Endothelial cell of umbilical vein (primary cell): ENCODE data around the gene SNX12. TPM values are rescaled to one million over a fixed set of nuclear protein-coding genes. Genes with fewer than 3 reads are reported as not detected.
A peak's percentile ranks its signal among the peaks of the same experiment; 100 is the strongest.

Source experiments
- BruUV-seq: library from RNA; stranded (reverse); fragments of 400-500 nt; replicated peaks from 2 replicates; lab custom pipeline; 2021; lab: Mats Ljungman, UMichigan
- CTCF ChIA-PET: fragments of 300-600, 350-600 bp; sonication (Branson Sonifier 250); formaldehyde crosslinking; loops from one replicate; lab custom pipeline; 2021; ENCODE audit warnings: antibody characterized with exemption, inconsistent platforms; lab: Charles Lee
- POLR2A ChIA-PET: fragments of 300-600, 350-600 bp; sonication (Branson Sonifier 250); formaldehyde crosslinking; loops from one replicate; lab custom pipeline; 2021; ENCODE audit warnings: antibody characterized with exemption, inconsistent platforms; lab: Charles Lee
- DNase-seq: peaks from one replicate; pipeline ENCODE4 v3.0.0-alpha.2; 2011; ENCODE audit warnings: low read depth, low spot score
- FAIRE-seq: peaks from 2 replicates; lab custom pipeline; 2011; peaks lifted over from hg19 to GRCh38; lab: Jason Lieb, UNC
- H2AFZ ChIP-seq: 2 replicates; pipeline ENCODE4 v1.6.0; 2012; ENCODE audit warnings: low read depth, low read length, control low read depth, inconsistent platforms
- H3K27ac ChIP-seq: 2 replicates; pipeline ENCODE4 v1.5.1; 2011; ENCODE audit warnings: low read depth, mild to moderate bottlenecking, control low read depth, low read length, moderate library complexity; ENCODE audit not compliant: insufficient read depth
- H3K27me3 ChIP-seq, 2 experiments: 2 replicates each; pipeline versions ENCODE4 v1.6.0 to v1.6.1; 2011; ENCODE audit warnings: low read length in 2 of 2, mixed read lengths in 1 of 2; ENCODE audit not compliant: control insufficient read depth in 2 of 2, insufficient read depth in 2 of 2
- H3K36me3 ChIP-seq, 2 experiments: 2 replicates in 1 of 2; 3 replicates in 1 of 2; pipeline ENCODE4 v1.5.1; 2011; ENCODE audit warnings: low read length in 2 of 2, mild to moderate bottlenecking in 1 of 2, moderate library complexity in 1 of 2; ENCODE audit not compliant: control insufficient read depth in 2 of 2, insufficient read depth in 2 of 2; ENCODE audit errors: extremely low read depth in 1 of 2
- H3K4me1 ChIP-seq: 3 replicates; pipeline ENCODE4 v1.5.1; 2011; ENCODE audit warnings: mild to moderate bottlenecking, low read length; ENCODE audit not compliant: control insufficient read depth, insufficient read depth; ENCODE audit errors: extremely low read depth
- H3K4me2 ChIP-seq: 2 replicates; pipeline ENCODE4 v1.6.1; 2011; ENCODE audit warnings: low read length, control low read depth, mixed read lengths; ENCODE audit not compliant: insufficient read depth
- H3K4me3 ChIP-seq, 3 experiments: fragments of 200-600 bp in 1 of 3; sonication (generic), shearing (Covaris generic) in 1 of 3; replicated peaks in 1 of 3; 2 replicates each; pipeline ENCODE4 v1.5.1; 2011 to 2016; ENCODE audit warnings: control low read depth in 3 of 3, low read length in 3 of 3, mild to moderate bottlenecking in 2 of 3, inconsistent platforms in 1 of 3, low read depth in 1 of 3, moderate library complexity in 1 of 3; ENCODE audit not compliant: insufficient read depth in 1 of 3
- H3K79me2 ChIP-seq: 2 replicates; pipeline ENCODE4 v1.6.0; 2012; ENCODE audit warnings: low read length, inconsistent platforms; ENCODE audit not compliant: control insufficient read depth, insufficient read depth
- H3K9ac ChIP-seq: replicated peaks from 2 replicates; pipeline ENCODE3; 2011; ENCODE audit warnings: low read length, control low read depth; ENCODE audit not compliant: insufficient read depth; ENCODE audit errors: extremely low read depth
- H3K9me1 ChIP-seq: replicated peaks from 3 replicates; pipeline ENCODE4 v1.6.0; 2011; ENCODE audit warnings: mild to moderate bottlenecking, low read length; ENCODE audit not compliant: control insufficient read depth, insufficient read depth; ENCODE audit errors: extremely low read depth
- H3K9me3 ChIP-seq: replicated peaks from 2 replicates; pipeline ENCODE4 v1.5.1; 2012; ENCODE audit warnings: low read length, inconsistent platforms; ENCODE audit not compliant: control insufficient read depth, insufficient read depth
- H4K20me1 ChIP-seq: replicated peaks from 2 replicates; pipeline ENCODE3; 2011; ENCODE audit warnings: mild to moderate bottlenecking, low read length; ENCODE audit not compliant: control insufficient read depth, insufficient read depth; ENCODE audit errors: extremely low read depth
- EZH2 ChIP-seq: IDR thresholded peaks from 2 replicates; pipeline ENCODE4 v1.6.1; 2012; ENCODE audit warnings: borderline replicate concordance, low read depth, mild to moderate bottlenecking, moderate library complexity, low read length, inconsistent platforms; ENCODE audit not compliant: severe bottlenecking
- FOS ChIP-seq: IDR thresholded peaks from 2 replicates; pipeline ENCODE4 v1.6.1; 2011; ENCODE audit warnings: mild to moderate bottlenecking, low read length, moderate library complexity, borderline replicate concordance; ENCODE audit not compliant: insufficient read depth
- GATA2 ChIP-seq: IDR thresholded peaks from 2 replicates; pipeline ENCODE4 v1.7.0; 2011; ENCODE audit warnings: low read depth, mild to moderate bottlenecking, moderate library complexity, mixed read lengths, low read length; ENCODE audit not compliant: insufficient read length, insufficient read depth
- JUN ChIP-seq: IDR thresholded peaks from 2 replicates; pipeline ENCODE4 v1.6.1; 2011; ENCODE audit warnings: borderline replicate concordance, low read depth; ENCODE audit not compliant: insufficient read length, insufficient read depth
- MYC ChIP-seq: IDR thresholded peaks from one replicate; pipeline ENCODE4 v1.6.1; 2011; ENCODE audit warnings: mild to moderate bottlenecking, low read depth, low read length
- POLR2A ChIP-seq: IDR thresholded peaks from 2 replicates; pipeline ENCODE4 v1.6.1; 2012; ENCODE audit warnings: low read depth, mild to moderate bottlenecking, control low read depth, low read length
- POLR2AphosphoS5 ChIP-seq: IDR thresholded peaks from 2 replicates; pipeline ENCODE4 v1.6.1; 2012; ENCODE audit warnings: low read depth, mild to moderate bottlenecking, control low read depth, low read length, moderate library complexity; ENCODE audit not compliant: insufficient read depth
- dilution Hi-C: fragments of 300-500 bp; cut with MboI; formaldehyde crosslinking; loops from one replicate; pipeline ENCODE4 v1.15.0; 2019; ENCODE audit warnings: low sequenced_read_pairs; ENCODE audit not compliant: extremely low pct_ligation_motif_present
- intact Hi-C: fragments of 100-400 bp; cut with micrococcal nuclease; formaldehyde crosslinking; loops from one replicate; pipeline ENCODE4 v1.10.0; 2022
- polyA plus RNA-seq, 4 experiments: library from polyadenylated mRNA; depleted of rRNA in 3 of 4; stranded (reverse) in 3 of 4; unstranded in 1 of 4; fragments of >200 nt; gene quantifications; 2 replicates each; pipeline versions ENCODE4 v1.2.1 to v1.2.3, GENCODE V29; 2011 to 2012; ENCODE audit warnings: missing spikeins in 1 of 4
- total RNA-seq: library from RNA; stranded (reverse); gene quantifications from 2 replicates; pipeline ENCODE4 v1.2.3, GENCODE V29; 2021
- TF ChIP-seq, protein P1 (sequence below), 2 donors: IDR thresholded peaks; 1 replicate in 1 of 2; 2 replicates in 1 of 2; pipeline ENCODE4 v1.5.1; 2011; ENCODE audit warnings: low read length in 2 of 2, mild to moderate bottlenecking in 2 of 2, moderate library complexity in 2 of 2, control low read depth in 1 of 2, inconsistent platforms in 1 of 2, low read depth in 1 of 2; ENCODE audit not compliant: insufficient read depth in 1 of 2; ENCODE audit errors: extremely low read depth in 1 of 2
- TF ChIP-seq, protein P2 (sequence below): IDR thresholded peaks from 2 replicates; pipeline ENCODE4 v1.6.1; 2011; ENCODE audit not compliant: insufficient read depth, insufficient read length

The SNX12 gene
- total and polyA plus RNA-seq, 2 donors (not counting 3 experiments of a cell fraction or from before 2014, with no cell fraction given): 85.4 to 90.6 TPM

DNA sequence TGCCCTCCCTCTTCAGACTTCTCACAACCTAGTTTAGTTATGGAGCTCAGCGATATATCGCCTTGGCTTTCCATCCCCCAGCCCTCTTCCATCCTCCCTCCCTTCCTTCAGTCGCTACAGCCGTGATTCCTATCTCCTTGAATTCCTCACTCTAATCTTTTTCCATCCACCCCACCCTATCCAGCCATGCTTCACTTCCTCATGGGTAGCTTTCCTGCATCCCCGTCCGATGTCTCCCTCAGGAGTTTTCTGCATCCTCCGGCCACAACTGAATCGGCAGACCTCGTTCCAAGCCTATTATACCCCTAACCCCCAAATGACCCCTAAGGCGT, 456 bp downstream of the SNX12 start:
- H3K36me3 ChIP-seq: no peaks in the 10 kb centered on the region
- peaks cover 31% of the 10 kb centered on the region for H3K79me2 ChIP-seq
- no peaks in the 10 kb centered on the region for H3K9me1 ChIP-seq
- TF ChIP-seq POLR2A (no peak), GATA2 (no peak), EZH2 (no peak), FOS (no peak), JUN (no peak), MYC (no peak), POLR2AphosphoS5 (no peak)
- TF ChIP-seq, protein P1, sequence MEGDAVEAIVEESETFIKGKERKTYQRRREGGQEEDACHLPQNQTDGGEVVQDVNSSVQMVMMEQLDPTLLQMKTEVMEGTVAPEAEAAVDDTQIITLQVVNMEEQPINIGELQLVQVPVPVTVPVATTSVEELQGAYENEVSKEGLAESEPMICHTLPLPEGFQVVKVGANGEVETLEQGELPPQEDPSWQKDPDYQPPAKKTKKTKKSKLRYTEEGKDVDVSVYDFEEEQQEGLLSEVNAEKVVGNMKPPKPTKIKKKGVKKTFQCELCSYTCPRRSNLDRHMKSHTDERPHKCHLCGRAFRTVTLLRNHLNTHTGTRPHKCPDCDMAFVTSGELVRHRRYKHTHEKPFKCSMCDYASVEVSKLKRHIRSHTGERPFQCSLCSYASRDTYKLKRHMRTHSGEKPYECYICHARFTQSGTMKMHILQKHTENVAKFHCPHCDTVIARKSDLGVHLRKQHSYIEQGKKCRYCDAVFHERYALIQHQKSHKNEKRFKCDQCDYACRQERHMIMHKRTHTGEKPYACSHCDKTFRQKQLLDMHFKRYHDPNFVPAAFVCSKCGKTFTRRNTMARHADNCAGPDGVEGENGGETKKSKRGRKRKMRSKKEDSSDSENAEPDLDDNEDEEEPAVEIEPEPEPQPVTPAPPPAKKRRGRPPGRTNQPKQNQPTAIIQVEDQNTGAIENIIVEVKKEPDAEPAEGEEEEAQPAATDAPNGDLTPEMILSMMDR (IDR thresholded peaks at IDR 0.05; ENCODE audit: extremely low read depth in 1 of 2, insufficient read depth in 1 of 2, low read depth in 1 of 2, low read length in 2 of 2): no peak
- TF ChIP-seq, protein P2, sequence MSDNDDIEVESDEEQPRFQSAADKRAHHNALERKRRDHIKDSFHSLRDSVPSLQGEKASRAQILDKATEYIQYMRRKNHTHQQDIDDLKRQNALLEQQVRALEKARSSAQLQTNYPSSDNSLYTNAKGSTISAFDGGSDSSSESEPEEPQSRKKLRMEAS: no peak
- no peak for FAIRE-seq
- peak overlapping the region; percentile 79 for H2AFZ ChIP-seq
- H3K9ac ChIP-seq: peak overlapping the region; percentile 82
- dilution Hi-C loops: no loop called here
- ChIA-PET CTCF (no interaction called here), POLR2A (interaction anchor here (0.5 to 0.8 kb wide), 3 partner anchors 216 to 1210 kb away, joined by 3 to 4 read pairs (median 3); partner anchors contain the start of genes OGT and RPS4X)
- H3K27ac ChIP-seq: peak overlapping the region; percentile 57
- no TSS peak for BruUV-seq
- H3K4me3 ChIP-seq: peak overlapping the region; percentile 79 to 97 (median 97)
- H3K4me2 ChIP-seq: peak overlapping the region; percentile 95
- H3K4me1 ChIP-seq: no peaks in the 10 kb centered on the region
- H3K9me3 ChIP-seq: no peaks in the 10 kb centered on the region
- intact Hi-C loops: loop anchor here (1.0 kb wide), 3 partner anchors 29 to 62 kb away; partner anchors contain the start of gene MED12
- DNase-seq: no peak
- H4K20me1 ChIP-seq: no peaks in the 10 kb centered on the region
- no peaks in the 10 kb centered on the region for H3K27me3 ChIP-seq
